H9 (cell line): ENCODE measurements around the gene SLC46A2. TPM values are rescaled to one million over a fixed set of nuclear protein-coding genes. Genes with fewer than 3 reads are reported as not detected.

Experiments used
- DNase-seq: peaks from one replicate; pipeline ENCODE4 v3.0.0-alpha.2; 2017
- H2AFZ ChIP-seq: one replicate; pipeline ENCODE4 v1.6.1; 2013; ENCODE audit warnings: mild to moderate bottlenecking, low read length, control low read depth, moderate library complexity
- H2AK5ac ChIP-seq: 2 replicates; pipeline ENCODE4 v1.6.1; 2013; ENCODE audit warnings: low read length, control low read depth, mixed read lengths; ENCODE audit not compliant: insufficient read length
- H2BK120ac ChIP-seq: one replicate; pipeline ENCODE4 v1.6.1; 2013; ENCODE audit warnings: low read depth, mild to moderate bottlenecking, low read length, control low read depth, inconsistent platforms; ENCODE audit not compliant: poor library complexity, severe bottlenecking
- H2BK12ac ChIP-seq: 2 replicates; pipeline ENCODE4 v1.6.1; 2013; ENCODE audit warnings: low read length, control low read depth, mixed read lengths, low read depth; ENCODE audit not compliant: insufficient read length
- H2BK15ac ChIP-seq: 2 replicates; pipeline ENCODE4 v1.6.1; 2013; ENCODE audit warnings: low read depth, low read length, control low read depth
- H2BK20ac ChIP-seq: one replicate; pipeline ENCODE4 v1.6.1; 2013; ENCODE audit warnings: low read depth, mild to moderate bottlenecking, low read length, control low read depth, inconsistent platforms; ENCODE audit not compliant: poor library complexity, severe bottlenecking
- H2BK5ac ChIP-seq: 2 replicates; pipeline ENCODE4 v1.6.1; 2013; ENCODE audit warnings: low read length, control low read depth, mixed read lengths; ENCODE audit not compliant: insufficient read length
- H3K14ac ChIP-seq: 2 replicates; pipeline ENCODE4 v1.6.1; 2013; ENCODE audit warnings: low read length, control low read depth; ENCODE audit not compliant: insufficient read depth
- H3K18ac ChIP-seq: 2 replicates; pipeline ENCODE4 v1.6.1; 2013; ENCODE audit warnings: low read depth, mild to moderate bottlenecking, mixed read lengths, low read length, control low read depth; ENCODE audit not compliant: insufficient read length
- H3K23ac ChIP-seq: 2 replicates; pipeline ENCODE4 v1.6.1; 2013; ENCODE audit warnings: low read length, control low read depth, mixed read lengths, low read depth; ENCODE audit not compliant: insufficient read length
- H3K23me2 ChIP-seq: 2 replicates; pipeline ENCODE4 v1.6.1; 2013; ENCODE audit warnings: low read depth, mild to moderate bottlenecking, mixed read lengths, low read length, control low read depth; ENCODE audit not compliant: insufficient read length, poor library complexity, severe bottlenecking
- H3K27ac ChIP-seq: 2 replicates; pipeline ENCODE4 v1.5.1; 2013; ENCODE audit warnings: low read length, control low read depth, mixed read lengths, low read depth; ENCODE audit not compliant: insufficient read length
- H3K27me3 ChIP-seq: 2 replicates; pipeline ENCODE4 v1.6.1; 2013; ENCODE audit warnings: low read length, control low read depth, inconsistent platforms; ENCODE audit not compliant: insufficient read depth
- H3K4ac ChIP-seq: 2 replicates; pipeline ENCODE4 v1.6.1; 2013; ENCODE audit warnings: low read depth, mild to moderate bottlenecking, control low read depth, inconsistent platforms, low read length, moderate library complexity
- H3K4me1 ChIP-seq: 2 replicates; pipeline ENCODE4 v1.6.1; 2013; ENCODE audit warnings: low read length, control low read depth, inconsistent platforms; ENCODE audit not compliant: insufficient read depth
- H3K4me2 ChIP-seq: 2 replicates; pipeline ENCODE4 v1.6.1; 2013; ENCODE audit warnings: low read length, control low read depth, mixed read lengths; ENCODE audit not compliant: insufficient read length, insufficient read depth
- H3K56ac ChIP-seq: 2 replicates; pipeline ENCODE4 v1.6.1; 2013; ENCODE audit warnings: low read depth, mild to moderate bottlenecking, mixed read lengths, low read length, control low read depth; ENCODE audit not compliant: insufficient read length
- H3K79me1 ChIP-seq: 2 replicates; pipeline ENCODE4 v1.6.1; 2013; ENCODE audit warnings: low read depth, mild to moderate bottlenecking, moderate library complexity, low read length, control low read depth, inconsistent platforms; ENCODE audit not compliant: insufficient read depth, poor library complexity, severe bottlenecking
- H3K79me2 ChIP-seq: 2 replicates; pipeline ENCODE4 v1.6.1; 2013; ENCODE audit warnings: low read length, control low read depth, inconsistent platforms; ENCODE audit not compliant: insufficient read depth
- H3K9ac ChIP-seq: 2 replicates; pipeline ENCODE4 v1.6.1; 2013; ENCODE audit warnings: low read length, control low read depth, mixed read lengths; ENCODE audit not compliant: insufficient read length; ENCODE audit errors: extremely low read depth
- H3K9me3 ChIP-seq: one replicate; pipeline ENCODE4 v1.6.1; 2013; ENCODE audit warnings: low read depth, low read length, inconsistent platforms; ENCODE audit not compliant: control insufficient read depth
- H3T11ph ChIP-seq: one replicate; pipeline ENCODE4 v1.6.1; 2013; ENCODE audit warnings: mild to moderate bottlenecking, low read length, control low read depth, inconsistent platforms
- H4K20me1 ChIP-seq: one replicate; pipeline ENCODE4 v1.6.1; 2013; ENCODE audit not compliant: control insufficient read depth, insufficient read length, insufficient read depth
- H4K5ac ChIP-seq: 2 replicates; pipeline ENCODE4 v1.6.1; 2013; ENCODE audit warnings: low read depth, mild to moderate bottlenecking, mixed read lengths, low read length, control low read depth; ENCODE audit not compliant: insufficient read length
- H4K8ac ChIP-seq: replicated peaks from 2 replicates; pipeline ENCODE4 v1.6.1; 2013; ENCODE audit warnings: low read length, control low read depth, mixed read lengths, low read depth; ENCODE audit not compliant: insufficient read length
- H4K91ac ChIP-seq: 2 replicates; pipeline ENCODE4 v1.6.1; 2013; ENCODE audit warnings: low read depth, mild to moderate bottlenecking, moderate library complexity, mixed read lengths, low read length, control low read depth; ENCODE audit not compliant: insufficient read length
- H3K27ac Mint-ChIP-seq, 3 experiments: 2 replicates in 2 of 3; 3 replicates in 1 of 3; pipeline ENCODE4 v1.8.0; 2020 to 2021; ENCODE audit warnings: mixed read lengths in 3 of 3, mild to moderate bottlenecking in 1 of 3, moderate library complexity in 1 of 3
- H3K27me3 Mint-ChIP-seq: 2 replicates; pipeline ENCODE4 v1.8.0; 2021; ENCODE audit warnings: low read depth, mild to moderate bottlenecking, moderate library complexity, mixed read lengths
- H3K36me3 Mint-ChIP-seq, 3 experiments: 2 replicates in 2 of 3; 3 replicates in 1 of 3; pipeline ENCODE4 v1.8.0; 2020 to 2021; ENCODE audit warnings: low read depth in 3 of 3, mixed read lengths in 3 of 3; ENCODE audit not compliant: insufficient read depth in 1 of 3
- H3K4me1 Mint-ChIP-seq, 2 experiments: 2 replicates each; pipeline ENCODE4 v1.8.0; 2020; ENCODE audit warnings: mixed read lengths in 2 of 2
- H3K4me3 Mint-ChIP-seq, 2 experiments: 2 replicates in 1 of 2; 3 replicates in 1 of 2; pipeline ENCODE4 v1.8.0; 2020 to 2021; ENCODE audit warnings: mild to moderate bottlenecking in 2 of 2, mixed read lengths in 2 of 2, moderate library complexity in 1 of 2
- H3K9me3 Mint-ChIP-seq, 2 experiments: 2 replicates in 1 of 2; 3 replicates in 1 of 2; pipeline ENCODE4 v1.8.0; 2020; ENCODE audit warnings: mild to moderate bottlenecking in 2 of 2, mixed read lengths in 2 of 2, moderate library complexity in 1 of 2
- CTCF ChIP-seq: fragments of 200-600 bp; sonication (generic); conservative IDR thresholded peaks from 3 replicates; pipeline ENCODE4 v1.8.0; 2021; ENCODE audit warnings: antibody characterized with exemption, mild to moderate bottlenecking
- WGBS: extraction: QIAGEN DNeasy Blood & Tissue Kit; methylation state at CpG from one replicate; pipeline ENCODE4 v1.1.7; 2013; ENCODE audit warnings: missing lambda C conversion rate, low lambda C conversion rate, mixed read lengths; ENCODE audit not compliant: insufficient read length; ENCODE audit errors: extremely low coverage; 5-methylcytosine and 5-hydroxymethylcytosine counted together
- total RNA-seq: library from RNA; stranded (reverse); gene quantifications from 2 replicates; pipeline ENCODE4 v1.2.1, GENCODE V29; 2021

SLC46A2 gene
- total RNA-seq, 1 experiment from 2014 or later = not detected

- no peak overlapping the region for H3K27ac Mint-ChIP-seq
- no peak overlapping the region for H3K4me2 ChIP-seq
- H3K27me3 Mint-ChIP-seq = no peaks in the 10 kb centered on the region
Measured at GRCh38 chr9:112849363-112849922, 41.2 kb downstream of the SLC46A2 start.

More at GRCh38 chr9:112849363-112849922, 41.2 kb downstream of the SLC46A2 start:
- Histone ChIP-seq H3K79me2 (no peaks in the 10 kb centered on the region), H2AFZ (no peak overlapping the region), H3K56ac (no peak overlapping the region), H4K20me1 (no peaks in the 10 kb centered on the region), H2AK5ac (no peak overlapping the region), H2BK120ac (no peak overlapping the region), H3K27me3 (no peaks in the 10 kb centered on the region), H3K27ac (no peak overlapping the region), H3K79me1 (no peaks in the 10 kb centered on the region), H2BK12ac (no peak overlapping the region), H3K23me2 (no peaks in the 10 kb centered on the region), H3K4ac (no peak overlapping the region), H3T11ph (no peak overlapping the region), H2BK15ac (no peak overlapping the region), H4K5ac (no peak overlapping the region), H4K8ac (no peak overlapping the region), H2BK20ac (no peak overlapping the region), H3K18ac (no peak overlapping the region), H3K14ac (no peak overlapping the region), H3K9me3 (no peaks in the 10 kb centered on the region), H2BK5ac (no peak overlapping the region), H4K91ac (no peak overlapping the region), H3K23ac (no peak overlapping the region), H3K4me1 (peaks cover 8% of the 10 kb centered on the region; the same call in 1 of the 2 replicates), H3K9ac (no peak overlapping the region)
- no peak for DNase-seq
- H3K4me1 Mint-ChIP-seq = peaks cover 40 to 48% of the 10 kb centered on the region in 2 experiments
- WGBS = no CpG with 5 or more reads among the region's 6 CpGs
- no peak for TF ChIP-seq CTCF
- H3K4me3 Mint-ChIP-seq = no peak overlapping the region
- peaks cover 0 to 15% (median 0%) of the 10 kb centered on the region in 3 experiments; a peak in 3 of 7 replicates for H3K36me3 Mint-ChIP-seq
- no peaks in the 10 kb centered on the region; a peak in 1 of 5 replicates for H3K9me3 Mint-ChIP-seq
